ENCODE measurements around the gene HNRNPL.
"Not testable (repeated sequence)": the region's sequence is repeated elsewhere in the genome, so short reads cannot be mapped to it uniquely, and the experiment has no call there.

The HNRNPL gene

DNA sequence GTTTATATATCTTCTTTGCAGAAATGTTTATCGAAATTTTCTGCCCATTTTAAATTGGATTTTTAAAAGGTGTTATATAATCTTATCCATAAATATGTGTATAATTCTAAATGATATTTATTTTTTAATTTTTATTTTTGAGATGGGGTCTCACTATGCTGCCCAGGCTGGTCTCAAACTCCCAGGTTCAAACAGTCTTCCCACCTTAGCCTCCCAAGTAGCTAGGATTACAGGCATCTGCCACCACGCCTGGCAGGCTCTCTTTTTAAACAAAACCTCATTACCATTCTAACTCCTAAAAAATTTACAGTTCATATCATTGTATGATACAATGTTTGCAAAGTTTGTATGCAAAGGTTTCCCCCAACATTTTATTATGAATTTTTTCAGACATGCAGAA lies 53.6 kb downstream of the HNRNPL start:
- no peak for DNase-seq

DNA sequence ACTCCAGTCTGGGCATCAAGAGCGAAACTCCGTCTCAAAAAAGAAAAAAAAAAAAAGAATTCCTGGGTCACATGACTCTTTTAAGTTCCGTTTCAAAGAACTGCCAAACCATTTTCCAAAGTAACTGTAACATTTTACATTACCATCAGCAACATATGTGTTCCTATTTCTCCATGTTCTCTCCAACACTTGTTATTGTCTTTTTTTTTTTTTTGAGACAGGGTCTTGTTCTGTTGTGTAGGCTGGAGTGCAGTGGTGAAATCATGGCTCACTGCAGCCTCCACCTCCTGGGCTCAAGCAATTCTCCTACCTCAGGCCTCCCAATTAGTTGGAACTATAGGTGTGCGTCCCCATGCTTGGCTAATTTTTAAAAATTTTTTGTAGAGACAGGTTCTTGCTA lies 54.2 kb downstream of the HNRNPL start:
- no peak for DNase-seq

DNA sequence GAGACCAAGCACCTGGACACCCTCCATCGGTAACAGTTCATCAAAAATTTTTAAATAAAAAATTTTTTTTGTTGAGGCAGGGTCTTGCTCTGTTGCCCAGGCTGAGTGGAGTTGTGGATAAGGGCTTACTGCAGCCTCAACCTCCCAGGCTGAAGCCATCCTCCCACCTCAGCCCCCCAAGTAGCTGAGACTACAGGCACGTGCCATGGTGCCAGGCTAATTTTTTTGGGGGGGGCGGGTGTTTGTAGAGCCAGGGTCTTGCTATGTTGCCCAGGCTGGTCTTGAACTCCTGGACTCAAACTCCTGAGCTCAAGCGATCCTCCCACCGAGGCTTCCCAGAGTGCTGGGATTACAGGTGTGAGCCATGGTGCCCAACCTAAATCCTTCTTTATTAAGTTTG lies 56.1 kb downstream of the HNRNPL start:
- no peak for DNase-seq

DNA sequence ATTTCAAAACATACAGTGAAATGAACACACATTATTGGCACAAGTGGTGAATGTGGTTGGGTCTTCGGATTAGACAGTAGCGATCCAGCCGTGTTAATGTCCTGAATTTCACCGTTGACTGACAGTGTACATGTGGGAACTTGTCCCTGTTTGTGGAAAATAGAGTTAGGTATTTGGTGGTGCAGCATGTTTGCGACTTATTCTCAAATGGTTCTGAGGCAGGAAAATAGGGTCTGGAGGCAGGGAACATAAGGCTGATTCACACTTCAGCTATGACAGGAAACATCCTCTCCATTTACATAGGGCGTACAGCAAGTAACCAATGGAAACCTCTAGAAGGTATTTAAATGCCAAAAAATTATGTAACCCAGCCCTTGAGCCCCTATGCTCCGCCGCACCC lies 56.6 kb downstream of the HNRNPL start:
- DNase-seq = no peak

DNA sequence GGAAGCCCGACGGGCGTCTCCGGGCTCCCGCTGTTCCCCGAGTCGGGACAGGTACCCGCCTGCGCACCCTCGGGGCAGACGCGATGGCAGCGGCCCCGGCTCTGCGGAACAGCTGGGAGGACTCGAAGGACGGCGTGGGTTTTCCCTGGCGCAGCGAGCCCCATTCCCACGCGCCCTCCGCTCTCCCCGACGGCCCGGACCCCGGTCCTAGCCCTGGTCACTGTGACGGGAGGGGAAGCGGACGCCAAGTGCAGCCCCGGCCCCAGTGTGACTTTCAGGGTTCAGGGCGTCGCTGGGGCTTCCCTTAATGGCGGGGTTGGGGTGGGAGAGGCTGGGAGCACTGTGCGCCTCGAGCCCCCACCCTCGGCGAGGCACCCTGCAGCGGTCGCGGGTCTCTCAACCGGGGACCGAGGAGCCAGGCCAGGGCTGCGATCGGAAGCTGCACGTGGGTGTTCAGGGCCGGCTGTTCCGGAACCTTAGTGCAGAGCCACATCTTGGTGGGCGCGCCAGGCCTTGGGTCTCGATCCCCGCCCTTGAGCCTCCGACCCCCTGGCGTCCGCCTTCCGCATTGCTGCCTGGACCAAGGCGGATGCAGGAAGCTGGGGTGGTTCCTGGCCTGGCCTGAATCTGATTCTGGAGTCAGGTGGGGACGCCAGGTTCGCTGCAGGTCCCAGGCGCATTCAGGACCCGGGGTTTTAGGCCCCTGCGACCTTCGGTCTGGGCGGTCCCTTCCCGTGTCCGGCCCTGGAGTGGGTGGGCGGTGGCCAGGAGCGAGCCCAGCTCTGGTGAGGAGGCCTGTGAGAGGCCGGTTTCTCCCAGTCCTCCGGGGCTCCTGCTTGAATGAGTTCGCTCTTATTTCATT lies 57.3 kb downstream of the HNRNPL start:
- no peak for DNase-seq

DNA sequence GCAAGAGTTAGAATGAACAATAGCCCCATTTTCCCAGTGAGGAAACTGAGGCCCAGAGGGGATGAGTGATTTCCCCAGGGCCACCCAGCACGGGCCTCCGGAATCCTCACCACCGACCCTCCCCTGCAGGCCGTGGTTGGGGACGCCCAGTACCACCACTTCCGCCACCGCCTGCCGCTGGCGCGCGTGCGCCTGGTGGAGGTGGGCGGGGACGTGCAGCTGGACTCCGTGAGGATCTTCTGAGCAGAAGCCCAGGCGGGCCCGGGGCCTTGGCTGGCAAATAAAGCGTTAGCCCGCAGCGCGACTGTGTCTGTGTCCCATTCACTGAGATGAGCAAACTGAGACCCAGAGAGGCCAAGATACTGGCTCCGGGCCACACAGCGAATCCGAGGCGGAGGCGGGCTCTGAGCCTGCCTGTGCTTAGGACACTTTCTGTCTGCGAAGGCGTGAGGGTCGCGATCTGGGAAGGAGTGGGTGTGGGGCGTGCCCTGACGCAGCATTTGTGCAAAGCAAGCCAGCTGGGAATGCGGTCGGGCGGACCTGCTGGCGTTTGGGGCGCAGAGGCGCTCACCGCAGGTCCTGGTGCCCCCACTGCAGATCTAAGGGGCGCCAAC lies 58.2 kb downstream of the HNRNPL start:
- not testable (repeated sequence) for DNase-seq

DNA sequence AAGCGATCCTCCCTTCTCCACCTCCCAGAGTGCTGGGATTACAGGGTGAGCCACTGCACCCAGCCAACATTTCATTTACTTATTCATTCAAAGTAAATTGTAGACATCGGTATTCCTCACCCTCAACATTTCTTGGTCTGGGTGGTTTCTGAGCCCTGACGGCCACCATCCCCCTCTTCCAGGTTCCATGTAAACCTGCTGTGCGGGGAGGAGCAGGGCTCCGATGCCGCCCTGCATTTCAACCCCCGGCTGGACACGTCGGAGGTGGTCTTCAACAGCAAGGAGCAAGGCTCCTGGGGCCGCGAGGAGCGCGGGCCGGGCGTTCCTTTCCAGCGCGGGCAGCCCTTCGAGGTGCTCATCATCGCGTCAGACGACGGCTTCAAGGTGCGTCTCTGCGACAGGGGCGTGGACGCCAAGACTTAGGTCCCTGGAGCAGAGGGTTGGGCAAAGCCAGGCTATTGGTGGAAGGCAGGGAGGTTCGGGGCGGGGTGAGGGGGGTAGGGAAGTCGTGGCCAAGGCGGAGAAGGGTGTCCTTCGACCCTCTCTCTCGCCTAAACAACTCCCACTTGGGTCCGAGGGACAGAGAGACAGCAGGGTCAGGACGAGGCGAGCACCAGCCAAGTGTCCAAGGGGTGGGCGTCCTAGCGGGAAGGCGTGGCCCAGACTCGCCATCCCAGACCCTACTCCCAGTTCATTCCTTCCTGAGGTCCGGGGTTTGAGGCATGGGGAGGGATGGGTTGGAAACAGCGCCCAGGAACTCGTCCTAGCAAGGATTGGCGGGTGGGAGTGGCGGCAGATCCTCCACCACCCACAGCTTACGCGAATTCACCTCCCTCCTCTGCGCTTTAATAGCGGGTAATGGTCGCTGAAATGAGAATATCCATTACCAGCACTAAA lies 59.0 kb downstream of the HNRNPL start:
- DNase-seq = not testable (repeated sequence)

DNA sequence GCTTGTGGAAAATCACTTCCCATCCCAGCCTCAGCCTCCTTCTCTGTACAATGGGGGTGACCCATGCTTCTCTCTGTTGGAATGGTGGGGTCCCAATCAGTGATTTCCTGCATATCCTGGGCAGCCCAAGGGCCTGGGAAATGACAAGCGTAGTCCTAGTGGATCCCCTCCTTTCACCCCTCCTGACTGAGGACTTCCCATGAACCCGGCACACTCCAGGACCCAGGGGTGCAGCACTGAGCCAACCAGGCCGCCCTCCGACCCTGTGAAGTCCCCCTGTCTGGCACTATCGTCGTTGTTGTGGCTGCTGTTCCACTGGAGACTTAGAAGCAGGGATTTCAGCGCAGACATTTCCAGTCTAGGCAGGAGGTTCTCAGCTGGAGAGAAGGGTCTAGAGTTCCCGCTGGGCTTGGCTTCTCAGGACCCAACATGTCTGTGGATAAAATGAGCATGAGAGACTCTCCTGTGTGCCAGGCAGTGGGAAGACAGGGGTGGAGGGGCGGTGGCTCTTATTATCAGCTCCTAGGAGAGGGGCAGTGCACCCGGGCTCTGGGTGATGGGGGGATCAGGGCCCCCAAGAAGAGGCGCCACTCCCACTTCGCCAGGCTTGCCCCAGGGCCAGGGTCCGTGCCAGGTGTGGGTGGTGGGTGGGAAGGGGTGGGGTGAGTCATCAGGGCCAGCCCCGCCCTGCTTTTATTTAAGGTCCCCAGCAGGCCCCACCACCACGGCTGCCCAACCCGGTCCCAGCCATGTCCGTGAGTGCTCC lies 61.1 kb downstream of the HNRNPL start, which contains the start of gene LGALS7B:
Gene LGALS7B (plus strand): TSS at position 723 of the 766 bp plus-strand sequence. CDS start 27 bp downstream, at position 750.
- no peak for DNase-seq

DNA sequence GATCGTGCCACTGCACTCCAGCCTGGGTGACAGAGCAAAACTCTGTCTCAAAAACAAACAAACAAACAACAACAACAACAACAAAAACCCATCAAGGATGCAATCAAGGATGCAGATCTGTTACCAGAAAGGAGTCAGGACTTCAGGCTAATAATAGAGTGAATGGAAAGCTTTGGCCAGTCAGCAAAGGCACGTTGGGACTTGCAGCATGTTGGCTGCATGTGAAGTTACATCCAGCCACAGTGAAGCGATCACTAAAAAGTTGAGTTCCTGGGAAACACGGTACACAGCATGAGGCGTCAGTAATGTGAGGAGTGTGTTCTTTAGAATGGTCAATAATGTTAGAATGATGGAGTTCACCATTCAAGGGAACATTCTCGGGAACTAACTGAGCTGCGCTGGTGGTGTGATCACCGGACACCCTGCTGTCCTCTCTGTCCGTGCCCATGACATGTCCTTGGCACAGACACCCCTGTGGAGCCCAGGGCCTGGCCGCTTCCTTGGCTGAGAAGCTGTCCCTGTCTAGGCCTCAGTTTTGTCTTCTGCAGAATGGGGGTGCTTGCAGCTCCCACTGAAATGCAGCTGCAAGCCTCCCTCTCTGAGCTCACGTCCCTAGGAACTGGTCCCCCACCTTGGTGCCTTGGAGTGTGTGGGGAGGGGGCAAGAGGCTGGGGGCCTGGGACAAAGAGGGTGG lies 63.1 kb downstream of the HNRNPL start:
- DNase-seq = peak; percentile 1
